A549 (cell line): ENCODE results near the gene THBS1.

ENCODE experiments used
- BHLHE40 ChIP-seq: IDR thresholded peaks from 2 replicates; pipeline ENCODE4 v1.6.1; 2012; ENCODE audit warnings: low read depth, low read length, inconsistent platforms
- CTCF ChIP-seq: fragments of >200 bp; sonication (Bioruptor Twin); formaldehyde crosslinking; IDR thresholded peaks from 3 replicates; pipeline ENCODE4 v1.5.1; 2016
- EP300 ChIP-seq, 2 experiments: fragments of >200 bp; sonication (Bioruptor Twin); formaldehyde crosslinking; IDR thresholded peaks; 2 replicates in 1 of 2; 3 replicates in 1 of 2; pipeline ENCODE4 v1.6.1; 2016 to 2017
- GATA3 ChIP-seq: IDR thresholded peaks from 2 replicates; pipeline ENCODE4 v1.6.1; 2012; ENCODE audit warnings: borderline replicate concordance
- KDM5A ChIP-seq: fragments of 200-600 bp; sonication (generic); IDR thresholded peaks from 2 replicates; pipeline ENCODE4 v1.6.1; 2016; ENCODE audit warnings: antibody characterized with exemption, mild to moderate bottlenecking
- POLR2A ChIP-seq: IDR thresholded peaks from 2 replicates; pipeline ENCODE4 v1.6.1; 2012; ENCODE audit warnings: mild to moderate bottlenecking, low read length
- RAD21 ChIP-seq, 2 experiments: fragments of >200 bp in 1 of 2; sonication (Bioruptor Twin) in 1 of 2; formaldehyde crosslinking in 1 of 2; IDR thresholded peaks in 1 of 2; conservative IDR thresholded peaks in 1 of 2; 2 replicates in 1 of 2; 3 replicates in 1 of 2; pipeline ENCODE4 v1.6.1; 2012 to 2018; ENCODE audit warnings: inconsistent platforms in 1 of 2
- RARB ChIP-seq: fragments of 250-450 bp; sonication (Bioruptor Pico); IDR thresholded peaks from 2 replicates; pipeline ENCODE4 v1.8.0; 2021; ENCODE audit warnings: mild to moderate bottlenecking, moderate library complexity
- RFX5 ChIP-seq: fragments of 450-650 bp; IDR thresholded peaks from 2 replicates; pipeline ENCODE4 v1.7.1; 2014; ENCODE audit warnings: antibody characterized with exemption, mild to moderate bottlenecking, moderate library complexity
- ZFP36 ChIP-seq: fragments of 450-650 bp; IDR thresholded peaks from 2 replicates; pipeline ENCODE4 v1.6.1; 2014; ENCODE audit warnings: borderline replicate concordance; ENCODE audit not compliant: partially characterized antibody

DNA sequence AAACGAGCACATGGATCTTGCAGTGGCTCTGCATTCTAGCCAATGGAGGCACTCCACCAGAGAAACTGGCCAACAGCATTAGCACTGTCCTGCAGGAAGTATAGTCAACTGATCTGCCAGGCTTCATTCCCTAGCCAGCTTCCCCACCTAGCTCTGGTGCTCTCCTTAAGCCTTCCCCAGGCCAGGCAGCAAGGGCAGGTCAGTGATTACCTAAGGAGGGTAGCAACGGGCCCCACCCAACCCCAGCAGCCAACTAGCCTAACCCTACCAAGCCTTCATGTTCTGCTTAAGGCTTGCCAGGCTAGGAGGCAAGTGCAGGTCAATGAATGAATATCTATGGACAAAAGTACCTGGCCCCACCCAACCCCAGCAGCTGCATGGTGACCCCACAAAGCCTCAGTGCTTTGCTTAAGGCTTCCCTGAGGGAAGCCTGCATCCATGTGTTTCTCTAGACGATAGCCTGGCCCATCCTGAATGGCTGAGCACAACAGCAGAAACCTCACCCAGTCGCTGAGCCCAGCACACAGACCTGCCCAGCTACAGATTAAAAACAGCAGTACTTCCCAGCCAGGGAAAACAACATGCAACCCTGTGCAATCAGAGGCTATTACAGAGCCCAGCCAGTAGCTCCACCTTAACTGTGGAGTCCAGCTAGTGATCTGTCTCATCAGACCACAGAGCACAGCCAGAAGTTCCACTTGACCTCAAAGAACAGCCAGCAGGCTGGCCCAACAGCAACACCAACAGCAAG lies 28.5 kb downstream of the THBS1 start:
- TF ChIP-seq CTCF (no peak), POLR2A (no peak), ZFP36 (no peak), RAD21 (conservative IDR thresholded peaks at IDR 0.05 in 1 of 2, IDR thresholded peaks at IDR 0.05 in 1 of 2) (no peak), BHLHE40 (no peak), RARB (CRISPR knock-in tag) (no peak), RFX5 (no peak), GATA3 (no peak), EP300 (IDR thresholded peaks at IDR 0.05) (no peak), KDM5A (no peak)
